MV-4-11 (cell line): ENCODE data around the gene ELN.
A peak's percentile ranks its signal among the peaks of the same experiment; 100 is the strongest.
"Not testable (repeated sequence)": the region's sequence is repeated elsewhere in the genome, so short reads cannot be mapped to it uniquely, and the experiment has no call there.

Experiments used
- DNase-seq: peaks from one replicate; lab custom pipeline; 2025; lab: John Stamatoyannopoulos, UW

ELN gene

DNA sequence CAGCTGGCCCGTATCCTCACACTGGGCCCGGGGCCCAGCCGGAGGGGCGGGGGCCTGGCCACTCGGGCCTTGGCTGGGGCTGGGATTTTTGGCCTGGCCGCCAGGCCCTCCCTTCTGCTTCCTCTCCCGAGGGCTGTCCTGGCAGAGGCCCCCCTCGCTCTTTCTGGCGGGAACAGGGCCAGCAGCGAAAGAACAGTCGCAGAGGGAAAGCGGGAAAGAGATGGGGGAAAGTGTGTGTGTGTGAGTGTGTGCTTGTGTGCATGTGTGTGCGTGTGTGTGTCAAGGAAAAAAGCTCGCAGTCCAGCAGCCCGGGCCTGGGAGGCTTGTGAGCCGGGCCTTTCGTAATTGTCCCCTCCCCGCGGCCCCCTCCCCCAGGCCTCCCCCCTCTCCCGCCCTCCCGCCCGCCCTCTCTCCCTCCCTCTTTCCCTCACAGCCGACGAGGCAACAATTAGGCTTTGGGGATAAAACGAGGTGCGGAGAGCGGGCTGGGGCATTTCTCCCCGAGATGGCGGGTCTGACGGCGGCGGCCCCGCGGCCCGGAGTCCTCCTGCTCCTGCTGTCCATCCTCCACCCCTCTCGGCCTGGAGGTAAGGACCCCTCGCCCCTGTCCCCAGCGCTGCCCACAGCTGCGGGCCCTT is at the start of gene ELN:
ELN (plus strand) TSS at position 491 of the 638 bp plus-strand sequence; CDS start at position 506, 15 bp downstream.
- DNase-seq = no peak

DNA sequence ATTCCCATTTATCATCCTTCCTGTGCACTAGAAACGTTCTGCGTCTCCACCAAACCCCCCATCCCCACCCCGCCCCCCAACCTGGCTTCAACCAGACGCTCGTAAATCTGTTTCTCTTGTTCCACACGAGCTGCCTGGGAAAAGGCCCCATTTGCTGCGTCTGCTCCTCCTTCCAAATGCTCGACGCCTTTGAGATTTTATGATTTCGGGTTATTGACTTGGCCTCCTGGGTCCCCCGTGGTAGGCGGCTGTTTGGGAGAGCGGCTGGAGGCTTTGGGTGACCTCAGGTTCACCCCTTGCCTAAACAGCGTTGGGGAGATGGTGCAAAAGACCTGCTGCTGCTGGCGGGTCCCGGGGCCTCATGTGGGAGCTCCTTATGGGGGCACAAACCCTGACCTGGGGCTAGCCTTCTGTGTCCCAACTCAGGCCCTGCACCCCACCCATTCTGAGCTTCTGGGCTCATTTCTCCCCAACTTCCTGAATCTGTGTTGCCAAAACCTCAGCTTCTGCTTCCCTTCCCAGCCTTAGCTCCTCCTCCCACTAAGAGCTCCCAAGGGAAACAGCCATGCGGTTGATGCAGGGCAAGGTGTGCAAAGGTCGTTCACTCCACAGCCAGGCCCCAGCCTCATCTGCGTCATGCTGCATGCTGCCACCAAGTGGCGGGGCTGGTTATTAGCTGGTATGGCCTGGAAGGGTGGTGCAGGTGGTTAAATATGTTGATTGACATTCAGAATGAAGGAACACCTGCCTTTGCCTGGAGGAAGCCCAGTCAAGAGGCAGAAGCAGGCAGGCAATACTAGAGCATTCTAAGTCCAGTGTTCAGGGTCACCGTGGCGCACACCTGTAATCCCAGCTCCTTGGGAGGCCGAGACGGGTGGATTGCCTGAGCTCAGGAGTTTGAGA is 49.1 kb upstream of the ELN start:
- peak; percentile 50 for DNase-seq

DNA sequence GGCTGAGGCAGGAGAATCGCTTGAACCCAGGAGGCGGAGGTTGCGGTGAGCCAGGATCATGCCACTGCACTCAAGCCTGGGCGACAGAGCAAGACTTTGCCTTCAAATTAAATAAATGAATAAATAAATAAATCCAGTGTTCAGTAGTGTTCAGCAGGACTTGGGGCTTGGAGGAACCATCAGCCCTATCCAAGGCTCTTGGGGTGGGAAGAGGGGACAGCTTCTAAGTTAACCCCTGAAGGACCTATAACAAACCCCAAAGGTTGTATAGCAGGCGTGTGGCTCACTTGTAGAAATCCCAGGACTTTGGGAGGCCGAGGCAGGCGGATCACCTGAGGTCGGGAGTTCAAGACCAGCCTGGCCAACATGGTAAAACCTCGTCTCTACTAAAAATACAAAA is 48.3 kb upstream of the ELN start:
- DNase-seq = not testable (repeated sequence)

DNA sequence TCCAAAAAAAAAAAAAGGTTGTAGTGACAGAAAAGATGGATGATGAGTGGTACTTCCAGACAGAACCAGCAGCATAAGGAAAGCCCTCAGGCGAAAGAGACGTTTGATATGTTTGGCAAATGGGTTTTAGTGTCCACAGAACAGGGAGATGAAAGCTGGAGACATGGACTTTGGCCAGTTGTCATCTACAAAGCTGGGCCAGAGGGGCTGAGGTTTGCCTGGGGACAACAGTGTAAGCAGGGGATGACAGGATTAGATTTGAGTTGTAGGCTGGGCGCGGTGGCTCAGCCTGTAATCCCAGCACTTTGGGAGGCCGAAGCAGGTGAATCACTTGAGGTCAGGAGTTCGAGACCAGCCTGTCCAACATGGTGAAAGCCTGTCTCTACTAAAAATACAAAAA is 47.8 kb upstream of the ELN start:
- DNase-seq = no peak

DNA sequence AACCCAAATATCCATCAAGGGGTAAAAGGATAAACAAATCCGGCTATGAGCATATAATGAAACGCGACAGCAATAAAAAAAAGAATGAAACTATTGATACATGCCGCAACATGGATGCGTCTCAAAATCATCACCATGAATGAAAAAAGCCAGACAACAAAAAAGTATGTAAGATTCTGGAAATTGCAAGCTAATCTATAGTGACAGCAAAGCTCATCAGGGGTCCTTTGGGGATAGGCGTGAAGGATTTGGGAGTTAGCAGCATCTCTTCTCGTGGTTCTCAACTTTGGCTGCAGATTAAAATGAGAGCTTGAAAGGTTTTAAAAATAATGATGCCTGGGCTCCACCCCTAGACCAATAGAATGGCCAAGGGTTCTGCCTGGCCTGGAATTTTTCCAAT is 46.0 kb upstream of the ELN start:
- DNase-seq = no peak

DNA sequence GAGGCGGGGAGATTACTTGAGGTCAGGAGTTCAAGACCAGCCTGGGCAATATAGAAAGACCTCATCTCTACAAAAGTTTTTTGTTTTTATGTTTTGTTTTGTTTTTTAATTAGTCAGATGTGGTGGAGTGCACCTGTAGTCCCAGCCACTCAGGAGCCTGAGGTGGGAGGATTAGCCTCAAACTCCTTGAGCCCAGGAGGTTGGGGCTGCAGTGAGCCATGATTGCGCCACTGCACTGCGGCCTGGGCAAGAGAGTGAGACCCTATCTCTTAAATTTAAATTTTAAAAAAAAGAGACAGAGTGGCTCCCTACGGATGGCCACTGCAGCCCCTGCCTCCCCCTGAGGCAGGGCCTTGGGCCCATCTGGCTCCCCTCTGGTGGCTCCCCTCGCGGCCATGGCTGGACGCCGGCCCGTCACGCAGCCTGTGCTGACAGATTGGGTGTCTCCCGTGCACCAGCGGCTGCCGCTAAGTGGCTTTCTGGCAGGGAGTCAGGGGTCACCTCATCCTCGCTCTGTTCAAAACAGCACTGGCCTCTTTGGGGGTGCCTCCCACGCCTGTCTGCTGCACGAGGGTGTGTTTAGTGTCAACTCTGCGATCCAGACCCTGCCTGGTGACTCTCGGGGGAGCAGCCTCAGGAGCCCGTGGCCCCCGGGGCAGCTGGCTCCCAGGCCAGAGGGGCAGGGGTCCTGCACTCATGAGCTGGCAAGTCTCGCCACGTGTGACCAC is 44.4 kb upstream of the ELN start:
- DNase-seq = no peak

DNA sequence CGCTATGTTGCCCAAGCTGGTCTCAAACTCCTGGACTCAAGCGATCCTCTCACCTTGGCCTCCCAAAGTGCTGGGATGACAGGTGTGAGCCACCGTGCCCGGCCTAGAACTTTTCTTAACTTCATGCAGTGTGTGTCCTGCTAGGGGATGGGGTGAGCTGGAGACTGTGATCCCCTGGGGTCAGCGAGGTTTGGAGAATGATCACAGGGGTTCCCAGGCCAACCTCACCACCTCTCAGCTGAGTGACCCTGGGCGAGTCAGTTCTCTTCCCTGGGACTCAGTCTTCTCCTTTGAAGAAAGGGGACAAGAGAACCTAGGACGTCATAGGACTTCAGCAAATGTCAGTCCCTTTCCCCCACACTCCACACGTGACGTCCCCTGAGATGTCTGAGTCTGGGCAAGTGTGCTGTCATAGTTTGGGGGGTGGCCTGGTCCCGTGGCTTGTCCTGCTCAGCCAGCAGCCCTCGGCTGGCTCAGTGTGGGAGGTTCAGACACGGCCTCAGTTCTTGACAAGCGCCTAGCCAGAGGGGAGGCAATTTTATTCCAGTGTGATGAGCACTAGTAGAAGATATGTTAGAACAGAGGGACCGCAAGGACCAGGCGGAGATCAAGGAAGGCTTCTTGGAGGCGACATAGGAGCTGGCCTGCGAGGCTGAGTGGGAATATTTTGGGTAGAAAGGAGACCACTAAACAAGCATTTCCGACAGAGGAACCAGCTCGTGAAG is 43.3 kb upstream of the ELN start:
- DNase-seq = no peak

DNA sequence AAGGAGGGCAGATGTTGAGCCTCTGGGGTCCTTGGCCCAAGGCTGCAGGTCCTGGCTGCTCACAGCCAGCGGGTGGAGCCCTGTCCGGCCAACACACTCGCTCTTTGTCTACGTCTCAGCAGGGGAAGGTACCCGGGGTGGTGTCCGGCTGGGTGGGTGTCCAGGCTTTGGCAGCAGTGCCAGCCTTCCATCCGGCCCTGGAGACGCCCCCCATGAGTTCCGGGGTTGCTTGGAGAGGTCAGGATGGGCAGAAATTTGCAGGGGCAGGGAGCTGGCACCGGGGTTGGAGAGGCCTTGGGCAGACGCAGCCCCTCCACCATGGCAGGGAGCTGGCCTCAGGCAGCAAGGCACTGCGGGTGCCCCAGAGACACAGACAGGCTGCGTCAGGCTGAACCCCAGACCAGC is 42.2 kb upstream of the ELN start:
- DNase-seq = no peak

DNA sequence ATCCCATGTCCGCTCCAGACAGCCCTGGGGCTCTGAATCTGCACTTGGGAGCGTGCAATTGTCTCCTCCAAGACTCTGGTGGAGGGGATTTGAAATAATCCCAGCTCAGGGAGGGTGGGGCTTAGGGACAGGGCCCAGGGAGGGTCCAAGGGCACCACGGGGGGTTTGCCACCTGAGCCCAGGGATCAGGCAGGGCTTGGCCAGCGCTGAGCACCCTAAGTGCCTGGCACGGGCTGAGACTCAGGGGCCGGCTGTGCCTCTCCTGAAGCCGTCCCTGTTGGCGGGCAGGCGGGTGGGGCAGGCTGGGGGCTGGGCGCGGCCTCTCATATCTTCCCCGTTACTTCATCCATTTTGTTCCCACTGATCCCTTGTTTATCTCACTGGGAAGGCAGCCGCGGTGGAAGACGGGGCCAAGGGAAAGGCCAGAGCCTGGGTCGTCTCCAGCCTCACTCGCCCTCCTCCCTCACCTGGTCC is 41.8 kb upstream of the ELN start:
- no peak for DNase-seq

DNA sequence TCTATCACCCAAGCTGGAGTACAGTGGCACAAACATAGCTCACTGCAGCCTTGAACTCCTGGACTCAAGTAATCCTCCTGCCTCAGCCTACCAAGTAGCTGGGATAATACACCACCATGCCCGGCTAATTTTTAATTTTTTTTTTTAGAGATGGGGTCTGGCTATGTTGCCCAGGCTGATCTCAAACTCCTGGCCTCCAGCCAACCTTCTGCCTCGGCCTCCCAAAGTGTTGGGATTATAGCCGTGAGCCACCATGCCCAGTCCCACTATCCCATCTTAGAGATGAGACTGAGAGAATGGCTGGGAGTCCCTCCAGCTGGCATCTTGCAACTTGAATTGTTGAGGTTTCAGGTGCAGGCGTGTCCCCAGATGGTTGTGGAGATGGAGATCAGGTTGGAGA is 40.7 kb upstream of the ELN start:
- DNase-seq = no peak

DNA sequence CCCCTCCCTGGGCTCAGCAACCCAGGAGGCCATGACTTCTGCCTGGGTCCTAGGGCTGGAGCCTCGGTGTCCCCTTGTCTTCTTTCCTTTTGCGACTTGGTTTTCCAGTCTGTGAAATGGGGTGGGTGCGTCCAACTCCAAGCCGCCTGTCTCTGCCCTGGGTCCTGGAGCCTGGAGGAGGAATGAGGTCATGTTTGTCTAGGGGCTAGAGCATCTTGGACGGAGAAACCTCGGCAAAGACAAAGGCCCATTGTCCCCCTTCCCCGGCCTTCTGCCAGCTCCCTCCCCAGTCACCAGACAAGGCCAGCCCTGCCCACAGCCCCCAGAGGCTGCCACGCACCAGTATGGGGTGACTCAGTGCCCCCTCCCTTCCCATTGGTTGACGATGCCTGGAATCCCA is 39.8 kb upstream of the ELN start:
- DNase-seq = no peak

DNA sequence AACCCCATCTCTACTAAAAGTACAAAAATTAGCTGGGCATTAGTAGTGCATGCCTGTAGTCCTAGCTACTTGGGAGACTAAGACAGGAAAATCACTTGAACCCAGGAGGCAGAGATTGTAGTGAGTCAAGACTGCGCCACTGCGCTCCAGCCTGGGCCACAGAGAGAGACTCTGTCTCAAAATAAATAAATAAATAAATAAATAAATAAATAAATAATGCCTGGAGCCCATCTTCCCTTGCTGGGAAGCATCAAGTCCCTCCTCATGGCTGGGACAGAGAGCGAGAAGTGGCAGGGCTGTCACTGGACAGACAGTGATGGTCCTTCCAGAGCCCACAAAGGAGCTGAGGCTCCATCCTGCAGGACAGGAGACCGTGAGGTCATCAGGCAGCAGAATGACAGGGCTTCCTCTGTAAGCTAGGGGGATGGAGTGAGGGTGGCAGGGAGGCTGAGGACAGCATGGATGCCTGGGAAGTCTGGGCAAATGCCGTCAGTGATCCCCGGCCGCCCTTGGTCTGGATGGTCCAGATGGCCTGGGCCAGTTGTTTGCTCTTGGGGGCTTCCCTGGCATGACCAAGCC is 36.4 kb upstream of the ELN start:
- DNase-seq = no peak

DNA sequence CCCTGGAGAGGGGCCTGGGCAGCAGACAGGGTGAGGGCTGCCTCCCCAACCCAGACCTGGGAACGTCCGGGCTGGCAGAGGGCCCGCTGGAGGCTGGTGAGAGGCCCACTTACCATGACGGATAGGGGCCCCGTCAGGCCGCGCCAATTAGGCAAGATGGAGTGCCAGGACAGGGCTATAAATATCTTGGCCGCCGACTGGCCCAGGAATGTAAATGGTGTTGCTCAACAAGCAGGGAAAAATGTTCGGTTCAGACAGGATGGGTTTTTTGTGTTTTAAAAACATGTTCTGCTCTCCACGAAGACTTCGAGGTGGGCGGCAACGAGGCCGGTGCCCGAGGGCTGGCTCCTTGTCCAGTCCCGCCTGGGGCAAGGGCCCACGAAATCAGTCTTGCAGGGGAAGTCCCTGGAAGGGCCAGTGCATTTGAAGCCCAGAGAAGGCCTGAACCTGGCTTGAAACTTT is 35.8 kb upstream of the ELN start:
- DNase-seq = no peak

DNA sequence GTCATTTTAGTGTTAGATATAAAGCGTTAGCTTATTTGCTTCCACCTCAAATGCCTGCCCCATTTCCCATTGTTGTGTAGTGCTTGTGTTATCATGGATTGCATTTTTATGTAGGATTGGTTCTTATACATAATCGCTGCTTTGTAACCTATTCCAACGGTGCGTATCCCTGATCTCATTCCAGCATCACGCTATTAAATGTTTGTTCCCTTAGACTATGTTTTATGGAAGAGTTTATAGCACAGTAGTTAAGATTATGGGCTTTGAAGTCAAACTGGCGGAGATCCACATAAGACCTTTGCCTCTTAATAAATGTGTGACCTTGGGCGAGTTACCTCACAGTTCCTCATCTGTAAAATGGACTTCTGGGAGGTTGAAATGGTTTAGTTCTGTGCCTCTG is 34.0 kb upstream of the ELN start:
- DNase-seq = no peak

DNA sequence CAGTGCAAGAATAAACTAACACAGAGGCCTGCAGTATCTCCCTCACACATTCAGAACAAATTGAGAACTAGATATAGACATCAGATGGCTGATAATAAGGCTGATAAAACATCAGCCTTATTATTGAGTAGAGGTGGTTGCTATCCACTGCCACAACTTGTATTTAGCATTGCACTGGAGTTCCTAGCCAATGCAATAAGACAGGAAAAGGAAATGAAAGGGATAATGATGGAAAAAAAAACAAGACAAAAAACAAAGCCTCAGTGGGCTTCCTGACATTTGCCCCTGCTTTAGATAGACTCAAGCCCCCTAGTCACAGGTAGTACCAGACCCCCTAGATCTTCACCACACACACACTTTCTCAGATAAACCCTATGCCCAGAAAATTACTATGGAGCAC is 33.2 kb upstream of the ELN start:
- no peak for DNase-seq

DNA sequence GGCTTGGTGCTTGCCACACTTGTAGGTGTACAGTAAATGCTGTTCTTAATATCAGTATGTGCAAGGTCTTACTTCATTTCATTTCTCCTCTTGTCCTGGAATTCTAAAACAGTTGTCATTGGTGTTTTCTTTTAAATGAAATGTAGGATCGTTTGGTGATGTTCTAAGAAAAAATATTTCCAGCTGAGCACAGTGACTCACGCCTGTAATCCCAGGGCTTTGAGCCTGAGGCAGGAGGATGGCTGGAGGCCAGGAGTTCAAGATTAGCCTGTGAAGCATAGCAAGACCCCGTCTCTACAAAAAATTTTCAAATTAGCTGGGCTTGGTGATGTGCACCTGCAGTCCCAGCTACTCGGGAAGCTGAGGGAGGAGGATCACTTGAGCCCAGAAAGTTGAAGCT is 32.6 kb upstream of the ELN start:
- DNase-seq = no peak

DNA sequence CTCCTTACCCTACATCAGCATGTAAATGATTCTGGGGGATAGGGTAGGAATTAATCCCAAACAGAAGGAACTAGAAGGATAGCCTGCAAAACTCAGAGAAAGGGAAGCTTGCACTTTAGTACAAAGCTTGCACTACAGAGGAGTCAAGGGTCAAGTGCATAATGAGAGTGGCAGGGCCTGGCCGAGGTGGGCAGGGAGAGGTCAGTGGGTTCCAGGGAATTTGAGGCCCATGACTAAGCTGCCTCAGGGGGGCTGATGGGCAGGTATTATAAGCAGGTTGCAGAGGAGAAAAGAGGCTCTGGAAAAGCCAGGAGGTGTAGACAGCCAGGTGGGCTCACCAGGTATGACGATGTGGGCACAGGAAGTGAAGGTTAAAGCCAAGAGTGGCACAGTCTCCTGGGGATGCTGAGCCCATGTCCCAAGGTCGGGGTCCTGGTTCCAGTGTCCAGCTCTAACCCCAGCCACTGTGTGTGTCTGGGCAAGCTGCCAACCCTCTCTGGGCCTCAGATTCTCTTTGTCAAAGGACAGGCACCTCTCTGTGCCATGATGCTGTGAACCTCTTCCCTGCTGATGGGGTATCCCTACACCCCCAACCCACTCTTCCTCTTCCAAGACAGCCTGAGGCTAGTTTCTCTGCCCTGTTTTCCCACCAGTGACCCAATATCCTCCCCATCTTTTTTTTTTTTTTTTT is 32.0 kb upstream of the ELN start:
- DNase-seq = no peak

DNA sequence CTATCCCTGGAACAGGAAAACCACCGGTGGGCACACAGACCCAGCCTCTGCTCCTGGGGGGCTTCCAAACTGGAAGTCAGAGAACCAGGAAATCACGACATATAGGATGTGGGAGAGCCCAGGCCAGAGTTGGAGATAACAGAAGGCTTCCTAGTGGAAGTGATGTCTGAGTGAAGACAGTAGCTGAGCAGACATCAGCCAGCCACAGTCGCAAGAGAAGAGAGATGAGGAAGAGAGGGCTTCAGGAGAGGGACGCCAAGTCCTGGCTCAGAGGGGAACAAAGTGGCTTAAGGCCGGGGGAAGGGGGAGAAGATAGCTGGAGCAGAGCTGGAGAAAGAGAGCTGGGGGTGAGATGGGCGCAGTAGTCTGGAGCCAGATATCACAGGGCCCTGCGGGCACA is 30.9 kb upstream of the ELN start:
- DNase-seq = no peak

DNA sequence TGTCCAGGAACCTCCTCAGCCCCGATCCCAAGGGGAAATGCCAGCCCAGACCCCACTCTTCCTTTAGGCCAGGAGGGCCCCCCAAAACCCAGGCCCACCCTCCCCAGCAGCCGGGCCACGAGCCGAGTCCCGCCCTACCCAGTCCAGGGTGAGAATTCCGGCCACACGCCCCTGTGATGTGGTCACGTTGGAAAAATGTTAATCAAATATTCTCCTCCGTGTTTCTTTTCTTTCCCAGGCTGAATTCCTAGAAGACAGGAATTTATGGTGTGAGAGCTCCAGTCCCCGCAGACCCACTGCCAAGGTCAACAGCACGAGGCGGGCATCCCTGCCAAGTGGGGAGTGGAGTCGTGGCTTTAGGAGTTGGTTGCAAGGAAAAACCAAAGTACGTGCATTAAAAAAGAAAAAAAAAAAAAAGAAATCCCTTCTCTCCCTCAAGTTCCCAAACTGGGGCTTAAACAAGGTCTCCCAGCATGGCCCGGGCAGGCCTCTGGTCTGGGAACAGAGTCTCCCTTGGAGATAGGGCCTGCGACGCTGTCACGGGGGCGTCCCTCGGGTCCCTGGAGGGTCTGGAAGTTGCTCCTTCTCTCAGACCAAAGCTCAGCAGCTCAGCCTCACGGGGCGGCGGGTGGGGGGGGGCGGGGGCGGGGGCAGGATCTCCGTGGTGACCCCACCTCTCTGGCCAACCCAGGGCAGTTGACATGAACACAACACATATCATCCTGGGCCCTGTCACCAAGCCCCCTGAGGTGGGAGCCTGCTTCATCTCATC is 28.1 kb upstream of the ELN start:
- DNase-seq = no peak

DNA sequence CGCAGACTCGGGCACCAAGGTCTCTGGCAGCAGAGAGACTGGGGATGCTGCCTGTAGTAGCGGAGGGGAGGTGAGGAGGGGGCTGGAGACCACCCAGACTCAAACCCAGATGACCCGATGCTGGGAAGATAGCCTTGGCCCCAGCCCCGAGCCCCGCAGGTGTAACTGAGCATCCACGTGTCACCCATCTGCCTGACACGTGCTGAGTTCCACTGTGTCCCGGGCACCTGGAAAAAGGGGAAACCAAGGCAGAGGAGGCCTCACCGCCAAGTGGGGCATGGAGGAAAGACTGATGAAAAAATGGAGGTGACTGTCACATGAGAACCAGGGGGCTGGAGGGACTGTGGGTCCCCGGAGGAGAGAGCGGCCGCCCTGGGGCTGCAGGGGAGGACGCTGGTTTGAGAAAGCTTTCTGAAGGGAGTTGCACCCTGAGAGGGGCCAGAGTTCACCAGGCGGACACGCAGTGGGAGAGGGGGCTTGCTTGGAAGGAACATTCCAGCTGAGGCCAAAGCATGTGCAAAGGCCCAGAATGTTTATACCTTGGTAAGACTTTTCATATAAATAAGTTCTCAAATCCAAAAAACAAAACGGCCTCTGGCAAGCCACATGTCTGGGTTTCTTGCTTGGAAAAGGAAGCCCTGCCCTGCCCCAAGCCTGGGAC is 27.4 kb upstream of the ELN start:
- DNase-seq = no peak
